Right forelimb (tissue), 1 donor: Measurements from ENCODE around the gene TMEM8B.
A peak's percentile ranks its signal among the peaks of the same experiment; 100 is the strongest.
"Not testable (repeated sequence)": the region's sequence is repeated elsewhere in the genome, so short reads cannot be mapped to it uniquely, and the experiment has no call there.

ENCODE experiments used
- DNase-seq: peaks from one replicate; pipeline ENCODE4 v3.0.0-alpha.2; 2018

Gene TMEM8B

GRCh38 chr9:35867538-35867937 is 38.5 kb downstream of the TMEM8B start:
- no peak for DNase-seq

- DNase-seq: no peak
Measured at GRCh38 chr9:35868933-35869332, 39.9 kb downstream of the TMEM8B start.

- no peak for DNase-seq
Measured at GRCh38 chr9:35869621-35870216, 40.7 kb downstream of the TMEM8B start.

GRCh38 chr9:35870351-35870923 is 41.4 kb downstream of the TMEM8B start, which contains the start of gene OR13J1:
Gene OR13J1 (minus strand): TSS chr9:35870401. CDS start chr9:35870401, 0 bp downstream.
- no peak for DNase-seq

- DNase-seq: no peak
Measured at GRCh38 chr9:35871545-35871944, 42.5 kb downstream of the TMEM8B start.

- no peak for DNase-seq
Measured at GRCh38 chr9:35872505-35872904, 43.5 kb downstream of the TMEM8B start.

GRCh38 chr9:35882263-35882848 is 53.3 kb downstream of the TMEM8B start:
- DNase-seq: peak; percentile 90

- DNase-seq: no peak
Measured at GRCh38 chr9:35882996-35883395, 54.0 kb downstream of the TMEM8B start.

GRCh38 chr9:35884908-35885307 is 55.9 kb downstream of the TMEM8B start:
- DNase-seq: not testable (repeated sequence)

GRCh38 chr9:35891646-35892045 is 62.6 kb downstream of the TMEM8B start:
- DNase-seq: no peak

- no peak for DNase-seq
Measured at GRCh38 chr9:35892051-35892450, 63.0 kb downstream of the TMEM8B start.

- no peak for DNase-seq
Measured at GRCh38 chr9:35896570-35896969, 67.5 kb downstream of the TMEM8B start.

GRCh38 chr9:35897376-35898099 is 68.5 kb downstream of the TMEM8B start:
- DNase-seq: not testable (repeated sequence)

- DNase-seq: no peak
Measured at GRCh38 chr9:35898337-35898736, 69.3 kb downstream of the TMEM8B start.

- DNase-seq: no peak
Measured at GRCh38 chr9:35899021-35899420, 70.0 kb downstream of the TMEM8B start.

GRCh38 chr9:35903049-35903448 is 74.0 kb downstream of the TMEM8B start:
- DNase-seq: peak; percentile 55

- DNase-seq: no peak
Measured at GRCh38 chr9:35904338-35904737, 75.3 kb downstream of the TMEM8B start.

GRCh38 chr9:35905051-35905781 is 76.2 kb downstream of the TMEM8B start:
- DNase-seq: no peak

GRCh38 chr9:35905912-35906679 is 77.1 kb downstream of the TMEM8B start, which contains the start of gene HRCT1:
Gene HRCT1 (plus strand): TSS chr9:35906202. CDS start chr9:35906288, 86 bp downstream.
- peak; percentile 91 for DNase-seq

- DNase-seq: peak; percentile 70
Measured at GRCh38 chr9:35906923-35907699, 78.1 kb downstream of the TMEM8B start.
